Measurements from ENCODE around the gene ST3GAL2.
A peak's percentile ranks its signal among the peaks of the same experiment; 100 is the strongest.

The ST3GAL2 gene

DNA sequence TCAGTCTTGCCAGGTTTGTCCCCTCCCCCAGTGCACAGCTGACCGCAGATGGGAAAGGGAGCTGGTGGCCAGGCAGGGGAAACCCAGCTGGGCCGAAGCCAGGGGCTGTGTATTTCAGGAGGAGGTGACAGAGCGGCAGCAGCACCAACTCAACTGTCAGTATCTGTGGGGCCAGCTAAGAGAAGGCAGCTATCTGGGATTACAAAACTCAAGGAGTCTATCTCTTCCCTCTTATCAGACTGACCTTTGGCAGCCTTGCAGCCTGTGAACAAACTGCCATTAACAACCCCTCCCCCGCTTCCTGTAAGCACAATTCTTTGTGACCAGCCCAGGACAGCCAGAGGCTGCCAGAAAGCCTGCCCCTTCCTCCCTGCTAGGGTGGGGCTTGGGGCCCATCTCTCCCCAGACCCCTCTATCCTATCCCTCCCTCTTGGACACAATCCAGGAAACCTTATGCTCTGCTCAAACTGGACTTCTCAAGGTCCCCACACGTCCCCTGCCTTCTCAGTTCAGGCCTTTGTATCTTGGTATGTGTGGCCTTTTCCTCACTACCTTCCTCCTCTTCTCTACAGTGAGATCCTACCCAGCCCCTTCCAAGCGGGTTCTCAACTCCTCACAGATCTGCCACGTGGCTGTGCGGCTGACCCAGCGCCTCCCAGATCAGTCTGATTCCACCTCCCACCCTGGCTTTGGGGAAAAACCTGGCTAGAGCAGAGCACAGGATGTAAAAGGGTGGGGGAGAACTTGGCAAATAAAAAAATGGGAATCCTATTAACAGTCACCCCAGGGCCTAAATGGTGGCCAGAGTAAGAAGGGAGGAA lies 10.5 kb downstream of the ST3GAL2 start:
- peaks cover 0 to 39% (median 9%) of the 10 kb centered on the region in 11 experiments; a peak in 13 of 22 replicates for H4K20me1 ChIP-seq
- TF ChIP-seq Cebpa-rat (IDR thresholded peaks at IDR 0.05), result no peak
- peaks cover 0 to 17% (median 9%) of the 10 kb centered on the region in 11 experiments; a peak in 14 of 22 replicates for H3K36me3 ChIP-seq
- peak overlapping the region; percentile 63 to 80 (median 77) for H3K9ac ChIP-seq
- H3K4me1 ChIP-seq, result peaks cover 70 to 99% (median 91%) of the 10 kb centered on the region in 10 experiments
- no peaks in the 10 kb centered on the region for H3K27me3 ChIP-seq
- no peaks in the 10 kb centered on the region for H3K9me3 ChIP-seq (replicated peaks in 1 of 11)
- peak overlapping the region; percentile 89 to 98 (median 95) for H3K4me2 ChIP-seq
- H3K27ac ChIP-seq, result peak overlapping the region; percentile 81 to 98 (median 93)
- peak overlapping the region in 8 of 10 experiments; percentile 17 to 48 (median 38); a peak in 14 of 20 replicates for H3K4me3 ChIP-seq

DNA sequence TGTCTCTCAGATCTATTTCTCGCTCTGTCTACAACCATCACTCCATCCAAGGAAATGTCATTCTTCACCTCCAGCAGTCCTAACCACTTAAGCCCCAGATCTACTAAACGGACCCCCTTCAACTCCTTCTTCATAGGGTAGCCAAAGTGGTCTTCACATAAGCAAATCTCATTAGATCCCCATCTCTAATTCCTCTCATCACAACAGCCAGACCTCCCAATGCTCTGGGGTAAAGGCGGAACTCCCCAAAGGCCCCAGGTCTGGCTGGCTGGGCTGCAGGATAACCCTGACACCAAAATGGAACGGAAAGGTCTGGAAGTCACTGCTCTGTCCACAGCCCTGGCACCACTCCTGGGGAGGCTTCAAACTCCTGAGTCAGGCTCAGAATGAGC lies 11.1 kb downstream of the ST3GAL2 start:
- no peak for TF ChIP-seq Cebpa-rat (IDR thresholded peaks at IDR 0.05)
- Histone ChIP-seq H4K20me1 (peaks cover 0 to 38% (median 2%) of the 10 kb centered on the region in 11 experiments; a peak in 11 of 22 replicates), H3K36me3 (peaks cover 0 to 17% (median 9%) of the 10 kb centered on the region in 11 experiments; a peak in 14 of 22 replicates), H3K27ac (peak overlapping the region; percentile 81 to 98 (median 93)), H3K4me1 (peaks cover 70 to 99% (median 91%) of the 10 kb centered on the region in 10 experiments), H3K9me3 (replicated peaks in 1 of 11) (no peaks in the 10 kb centered on the region), H3K9ac (peak overlapping the region; percentile 63 to 80 (median 77)), H3K27me3 (no peaks in the 10 kb centered on the region), H3K4me3 (peak overlapping the region in 8 of 10 experiments; percentile 17 to 48 (median 38); a peak in 10 of 20 replicates), H3K4me2 (peak overlapping the region; percentile 89 to 98 (median 95))

DNA sequence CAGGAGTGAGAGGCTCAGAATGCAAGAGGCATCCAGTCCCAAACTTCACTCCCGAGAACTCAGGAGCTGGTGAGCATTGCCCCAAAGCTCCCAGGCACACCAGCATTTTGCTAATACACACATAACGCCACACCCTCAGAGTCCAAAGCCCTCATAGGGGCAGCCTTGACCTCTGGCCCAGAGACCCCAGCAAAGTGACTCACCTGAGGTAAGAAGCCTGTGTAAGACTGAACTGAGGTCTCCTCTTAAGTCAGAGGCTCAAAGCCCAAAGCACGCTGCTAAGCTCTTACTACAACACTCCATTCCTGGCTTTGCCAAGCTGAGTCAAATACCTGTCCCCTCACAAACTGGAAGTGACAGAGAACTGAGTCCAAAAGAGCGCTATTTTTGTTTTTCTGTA lies 16.4 kb downstream of the ST3GAL2 start:
- Histone ChIP-seq H3K4me2 (peak overlapping the region in 10 of 11 experiments; percentile 32 to 96 (median 76); a peak in 18 of 22 replicates), H3K4me1 (peaks cover 72 to 100% (median 91%) of the 10 kb centered on the region in 10 experiments), H3K9ac (peak overlapping the region in 7 of 11 experiments; percentile 12 to 68 (median 51); a peak in 9 of 22 replicates), H3K36me3 (peaks cover 0 to 25% (median 10%) of the 10 kb centered on the region in 11 experiments; a peak in 15 of 22 replicates), H3K27me3 (peaks cover 0 to 7% (median 0%) of the 10 kb centered on the region in 11 experiments; a peak in 2 of 22 replicates), H4K20me1 (peaks cover 23 to 62% (median 40%) of the 10 kb centered on the region in 11 experiments; a peak in 21 of 22 replicates), H3K4me3 (no peak overlapping the region), H3K27ac (peak overlapping the region in 9 of 11 experiments; percentile 39 to 81 (median 71); a peak in 17 of 22 replicates), H3K9me3 (replicated peaks in 1 of 11) (no peaks in the 10 kb centered on the region)
- TF ChIP-seq Cebpa-rat (IDR thresholded peaks at IDR 0.05), result no peak

DNA sequence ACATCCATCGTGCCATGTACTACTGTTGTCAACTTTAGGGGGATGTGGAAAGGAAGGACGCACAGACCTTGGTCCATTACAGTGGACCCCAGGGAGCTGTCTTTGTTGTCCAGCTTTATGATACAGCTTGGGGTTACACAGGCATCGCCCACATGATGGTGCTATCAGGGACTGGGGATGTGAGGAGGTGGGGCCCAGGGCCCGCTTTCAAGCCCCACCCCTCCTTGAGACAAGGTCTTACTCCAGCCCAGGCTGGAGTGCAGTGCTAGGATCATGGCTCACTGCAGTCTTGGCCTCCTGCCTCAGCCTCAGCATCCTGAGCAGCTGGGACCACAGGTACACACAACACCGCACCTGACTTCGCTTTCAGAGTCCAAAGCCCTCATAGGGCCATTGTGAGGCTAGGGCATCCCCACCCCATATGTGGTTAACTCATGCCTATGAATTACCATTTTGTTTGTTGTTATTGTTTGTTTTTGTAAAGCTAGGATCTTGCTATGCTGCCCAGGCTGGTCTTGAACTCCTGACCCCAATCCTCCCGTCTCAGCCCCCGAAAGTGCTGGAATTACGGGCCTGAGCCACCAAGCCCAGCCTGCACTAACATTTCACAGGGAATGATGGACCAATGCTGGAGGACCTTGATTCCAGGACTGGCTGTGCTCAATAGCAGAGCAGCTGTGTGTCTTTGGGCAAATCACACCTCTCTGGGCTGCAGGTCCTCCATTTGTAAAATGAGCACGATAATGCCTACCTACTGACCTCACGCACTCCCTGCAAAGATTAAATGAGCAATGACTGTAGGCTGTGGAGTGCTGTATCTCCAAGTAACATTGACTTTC lies 17.2 kb downstream of the ST3GAL2 start:
- no peak for TF ChIP-seq Cebpa-rat (IDR thresholded peaks at IDR 0.05)
- Histone ChIP-seq H3K9me3 (replicated peaks in 1 of 11) (no peaks in the 10 kb centered on the region), H3K36me3 (peaks cover 0 to 25% (median 10%) of the 10 kb centered on the region in 11 experiments; a peak in 15 of 22 replicates), H3K9ac (peak overlapping the region in 1 of 11 experiments; percentile 31; a peak in 1 of 22 replicates), H3K4me1 (peaks cover 73 to 100% (median 91%) of the 10 kb centered on the region in 10 experiments), H4K20me1 (peaks cover 31 to 70% (median 48%) of the 10 kb centered on the region in 11 experiments; a peak in 21 of 22 replicates), H3K27ac (peak overlapping the region in 7 of 11 experiments; percentile 39 to 81 (median 71); a peak in 9 of 22 replicates), H3K27me3 (peaks cover 0 to 12% (median 0%) of the 10 kb centered on the region in 11 experiments; a peak in 4 of 22 replicates), H3K4me3 (no peak overlapping the region), H3K4me2 (peak overlapping the region; percentile 42 to 96 (median 83); a peak in 16 of 22 replicates)

DNA sequence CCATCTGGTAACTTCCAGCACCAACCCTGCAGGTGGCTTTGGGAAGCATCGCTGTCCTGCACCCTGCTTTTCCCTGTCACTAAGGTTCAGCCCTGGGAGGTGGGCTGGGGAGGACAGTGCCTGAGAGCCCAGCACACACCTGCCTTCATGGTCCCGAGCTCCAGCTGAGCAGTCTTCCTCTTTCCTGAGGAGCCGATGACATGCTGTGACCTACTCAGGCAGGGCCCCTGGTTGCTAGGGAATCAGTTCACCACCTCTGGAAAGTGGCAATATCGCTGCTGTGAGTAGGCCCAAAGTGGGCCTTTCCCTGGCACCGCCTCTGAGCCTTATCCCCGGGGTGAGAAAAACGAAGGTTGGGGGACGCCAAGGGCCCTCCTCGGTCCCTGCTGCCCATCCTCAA lies 17.9 kb downstream of the ST3GAL2 start:
- Histone ChIP-seq H3K27ac (peak overlapping the region in 2 of 11 experiments; percentile 9 to 57; a peak in 2 of 22 replicates), H3K4me3 (no peak overlapping the region), H3K4me1 (peaks cover 76 to 99% (median 90%) of the 10 kb centered on the region in 10 experiments), H3K9me3 (replicated peaks in 1 of 11) (no peaks in the 10 kb centered on the region), H3K9ac (no peak overlapping the region), H3K36me3 (peaks cover 0 to 25% (median 10%) of the 10 kb centered on the region in 11 experiments; a peak in 15 of 22 replicates), H4K20me1 (peaks cover 37 to 77% (median 55%) of the 10 kb centered on the region in 11 experiments; a peak in 21 of 22 replicates), H3K27me3 (peaks cover 0 to 15% (median 0%) of the 10 kb centered on the region in 11 experiments; a peak in 4 of 22 replicates), H3K4me2 (peak overlapping the region; percentile 42 to 96 (median 83); a peak in 19 of 22 replicates)
- TF ChIP-seq Cebpa-rat (IDR thresholded peaks at IDR 0.05), result no peak

DNA sequence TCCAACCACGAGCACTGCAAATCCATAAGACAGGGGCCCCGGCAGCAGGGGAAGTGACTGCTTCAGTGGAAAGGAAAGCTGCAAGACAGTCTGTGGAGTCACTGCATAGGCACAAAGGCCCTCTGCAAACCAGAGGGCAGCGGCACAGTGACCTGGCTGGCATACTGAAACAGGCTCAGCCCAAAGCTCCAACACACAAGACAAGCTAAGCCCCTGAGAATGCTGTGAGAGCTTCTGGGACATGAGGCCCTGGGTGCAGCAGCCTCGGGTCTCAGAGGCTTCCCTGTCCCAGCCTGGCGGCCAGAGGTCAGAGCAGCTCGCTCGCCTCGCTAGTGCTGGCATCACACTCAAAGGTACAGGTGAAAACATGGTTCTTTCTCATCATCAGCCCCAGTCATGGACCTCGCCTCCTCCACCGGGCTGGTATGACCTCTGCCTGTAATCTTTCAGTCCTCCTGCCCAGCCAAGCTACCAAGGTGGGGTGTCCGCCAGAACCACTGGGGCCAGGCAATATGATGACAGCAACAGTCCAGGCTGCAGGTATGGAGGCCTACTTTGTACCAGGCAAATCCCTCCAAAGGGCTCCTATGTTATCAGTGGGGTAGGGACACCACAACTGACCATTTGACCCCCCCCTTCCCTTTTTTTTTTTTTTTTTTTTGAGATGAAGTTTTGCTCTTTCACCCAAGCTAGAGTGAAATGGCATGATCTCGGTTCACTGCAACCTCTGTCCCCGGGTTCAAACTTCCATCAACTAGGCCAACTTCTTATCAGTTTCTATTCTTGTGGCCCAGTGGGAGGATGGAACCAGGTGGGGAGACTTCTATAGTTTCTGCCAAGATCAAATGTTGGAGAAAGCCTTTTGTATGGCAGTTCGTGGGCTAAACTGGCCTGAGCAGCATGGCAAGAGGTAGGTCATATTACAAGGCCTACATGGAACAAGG lies 19.2 kb downstream of the ST3GAL2 start:
- peak overlapping the region in 4 of 11 experiments; percentile 10 to 54 (median 34); a peak in 6 of 22 replicates for H3K27ac ChIP-seq
- peaks cover 0 to 21% (median 6%) of the 10 kb centered on the region in 11 experiments; a peak in 13 of 22 replicates for H3K36me3 ChIP-seq
- peaks cover 0 to 15% (median 0%) of the 10 kb centered on the region in 11 experiments; a peak in 4 of 22 replicates for H3K27me3 ChIP-seq
- peak overlapping the region in 5 of 11 experiments; percentile 11 to 60 (median 43); a peak in 7 of 22 replicates for H3K9ac ChIP-seq
- peaks cover 38 to 84% (median 64%) of the 10 kb centered on the region in 11 experiments; a peak in 21 of 22 replicates for H4K20me1 ChIP-seq
- H3K4me1 ChIP-seq, result peaks cover 76 to 88% (median 81%) of the 10 kb centered on the region in 10 experiments
- H3K4me3 ChIP-seq, result no peak overlapping the region; a peak in 1 of 20 replicates
- peak overlapping the region; percentile 72 to 96 (median 83) for H3K4me2 ChIP-seq
- H3K9me3 ChIP-seq (replicated peaks in 1 of 11), result no peaks in the 10 kb centered on the region
- no peak for TF ChIP-seq Cebpa-rat (IDR thresholded peaks at IDR 0.05)

DNA sequence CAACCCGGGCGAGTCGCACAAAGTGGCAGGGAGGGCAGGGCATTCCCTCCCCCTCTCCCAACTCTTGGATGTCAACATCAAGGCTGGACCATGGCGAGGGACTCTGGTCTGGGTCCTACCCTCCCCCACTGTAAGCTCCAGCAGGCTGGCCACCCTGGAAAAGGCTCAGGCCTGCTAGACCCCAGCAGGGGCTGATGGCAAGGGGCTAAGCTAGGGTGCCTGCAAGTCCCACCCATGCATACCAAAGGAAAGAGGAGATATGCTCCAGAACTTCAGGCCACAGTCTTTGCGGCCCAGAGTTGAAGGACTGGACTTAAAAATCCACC lies 19.9 kb downstream of the ST3GAL2 start:
- Histone ChIP-seq H3K27me3 (peaks cover 0 to 18% (median 0%) of the 10 kb centered on the region in 11 experiments; a peak in 4 of 22 replicates), H3K4me1 (peaks cover 69 to 81% (median 77%) of the 10 kb centered on the region in 10 experiments), H3K4me2 (peak overlapping the region; percentile 72 to 96 (median 83)), H3K36me3 (peaks cover 0 to 20% (median 5%) of the 10 kb centered on the region in 11 experiments; a peak in 6 of 22 replicates), H3K9ac (peak overlapping the region in 5 of 11 experiments; percentile 9 to 60 (median 43); a peak in 7 of 22 replicates), H3K9me3 (replicated peaks in 1 of 11) (no peaks in the 10 kb centered on the region), H3K4me3 (peak overlapping the region in 1 of 10 experiments; percentile 15; a peak in 1 of 20 replicates), H3K27ac (peak overlapping the region in 4 of 11 experiments; percentile 14 to 54 (median 40); a peak in 7 of 22 replicates), H4K20me1 (peaks cover 41 to 90% (median 68%) of the 10 kb centered on the region in 11 experiments; a peak in 21 of 22 replicates)
- TF ChIP-seq Cebpa-rat (IDR thresholded peaks at IDR 0.05), result no peak

Measured in BLaER1 treated with 17β-estradiol and CSF1 and Interleukin-3, amounts not matched to agents 10 nM and 100 nM (cell line).